ENCODE measurements around the gene TES.

TES gene

DNA sequence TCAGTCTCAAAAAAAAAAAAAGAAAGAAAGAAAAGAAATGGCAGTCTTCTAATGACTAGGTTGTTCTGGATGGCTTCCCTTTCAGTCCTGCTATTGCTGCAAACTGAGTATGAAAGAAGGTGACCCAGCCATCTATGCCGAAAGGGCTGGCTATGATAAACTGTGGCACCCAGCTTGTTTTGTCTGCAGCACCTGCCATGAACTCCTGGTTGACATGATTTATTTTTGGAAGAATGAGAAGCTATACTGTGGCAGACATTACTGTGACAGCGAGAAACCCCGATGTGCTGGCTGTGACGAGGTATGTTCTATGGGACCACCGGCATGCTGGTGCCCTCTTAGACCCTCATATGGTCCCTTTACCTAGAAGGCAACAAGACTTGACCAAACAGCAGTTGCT is 41.3 kb downstream of the TES start:
- no peak for DNase-seq

DNA sequence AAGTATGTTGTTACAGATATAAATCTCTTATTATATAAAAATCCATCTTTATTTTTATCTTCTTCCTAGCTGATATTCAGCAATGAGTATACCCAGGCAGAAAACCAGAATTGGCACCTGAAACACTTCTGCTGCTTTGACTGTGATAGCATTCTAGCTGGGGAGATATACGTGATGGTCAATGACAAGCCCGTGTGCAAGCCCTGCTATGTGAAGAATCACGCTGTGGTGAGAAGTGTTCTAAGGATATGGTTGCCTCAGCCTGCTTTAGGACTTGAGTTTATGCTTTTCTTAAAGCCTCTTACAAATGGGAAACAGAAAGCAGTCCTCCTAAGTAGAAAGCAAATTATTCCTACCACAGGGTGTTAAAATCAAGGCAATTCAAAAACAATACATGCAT is 41.9 kb downstream of the TES start:
- no peak for DNase-seq

- no peak for DNase-seq
Observed at GRCh38 chr7:116257156-116257555, 46.8 kb downstream of the TES start.

DNA sequence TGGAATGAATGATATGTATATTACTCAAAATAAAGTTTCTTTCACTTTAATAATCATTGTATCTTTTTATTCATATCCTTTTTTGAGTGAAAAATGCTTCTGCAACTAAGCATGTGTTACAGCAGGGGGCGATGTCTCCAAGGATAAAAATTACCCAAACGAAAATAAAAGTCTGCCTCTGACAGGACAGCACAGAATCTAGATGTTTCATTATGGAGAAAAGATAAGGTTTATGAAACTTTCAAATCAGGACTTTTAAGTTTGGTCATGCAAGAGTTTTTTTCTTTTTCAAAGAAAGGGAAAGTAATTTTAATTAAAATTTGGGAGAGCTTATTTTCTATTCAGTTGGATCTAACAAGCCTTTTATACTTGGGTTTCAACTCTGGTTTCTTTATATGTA is 48.4 kb downstream of the TES start:
- DNase-seq, result peak; percentile 62 to 67

GRCh38 chr7:116259156-116259870 is 49.0 kb downstream of the TES start:
- no peak for DNase-seq

GRCh38 chr7:116259871-116260440 is 49.6 kb downstream of the TES start:
- DNase-seq, result no peak

DNA sequence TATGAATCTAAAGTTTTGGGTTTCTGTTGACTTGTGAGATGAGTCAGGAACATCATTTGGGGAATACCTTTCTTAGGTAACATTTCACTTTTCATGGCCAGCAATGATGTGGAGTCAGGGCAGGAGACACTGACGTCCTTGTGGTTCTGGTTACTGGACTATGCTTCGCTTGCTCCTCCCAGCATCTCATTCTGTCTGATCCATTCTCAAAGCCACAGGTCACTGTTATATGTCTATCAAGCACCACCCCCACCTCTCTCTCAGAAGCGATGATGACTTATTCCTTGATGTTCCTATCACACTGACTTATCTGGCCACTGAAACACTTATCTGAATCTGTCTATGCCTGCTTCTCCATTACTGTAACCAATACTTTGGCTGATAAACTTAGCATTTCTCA is 51.6 kb downstream of the TES start:
- no peak for DNase-seq

DNA sequence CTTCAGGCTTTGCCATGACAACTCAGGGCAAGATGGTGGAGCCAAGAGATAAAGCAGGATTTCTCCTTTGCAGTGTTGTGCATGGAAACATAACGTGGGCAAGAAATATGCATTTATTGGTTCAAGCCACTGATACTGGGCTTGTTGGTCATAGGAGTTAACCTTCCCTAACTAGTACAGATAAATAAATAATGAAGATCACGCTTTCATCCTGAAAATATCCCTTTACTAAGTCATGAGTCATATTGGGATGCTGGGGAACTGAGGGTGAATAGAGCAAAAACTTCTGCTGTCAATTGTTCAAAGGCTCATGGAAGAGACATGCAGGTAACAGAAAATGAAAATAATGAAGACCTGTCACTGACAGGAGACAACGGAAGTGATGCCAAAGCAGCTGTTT is 55.5 kb downstream of the TES start:
- DNase-seq, result no peak

DNA sequence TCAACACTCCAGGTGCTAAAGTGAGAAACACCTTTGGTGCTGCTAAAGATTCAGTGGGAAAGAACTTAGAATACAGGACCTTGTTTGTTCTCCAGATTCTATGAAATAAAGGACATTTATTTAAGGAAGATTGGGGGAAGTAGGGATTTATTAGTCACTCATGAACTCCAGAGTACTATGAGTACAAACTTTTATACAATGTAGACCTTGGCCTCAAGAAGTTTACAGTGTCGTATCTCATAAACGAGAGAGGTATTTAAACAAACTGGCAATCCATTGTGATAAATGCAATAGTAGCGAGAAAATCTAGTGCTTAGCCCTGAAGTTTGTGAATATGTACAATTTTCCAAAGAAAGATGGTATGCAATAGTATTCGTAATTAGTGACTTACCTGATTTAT is 59.1 kb downstream of the TES start:
- DNase-seq, result no peak

- DNase-seq, result no peak
Observed at GRCh38 chr7:116271161-116271913, 61.0 kb downstream of the TES start.

- no peak for DNase-seq
Observed at GRCh38 chr7:116271963-116272886, 61.9 kb downstream of the TES start.

- no peak for DNase-seq
Observed at GRCh38 chr7:116273283-116273917, 63.1 kb downstream of the TES start.

DNA sequence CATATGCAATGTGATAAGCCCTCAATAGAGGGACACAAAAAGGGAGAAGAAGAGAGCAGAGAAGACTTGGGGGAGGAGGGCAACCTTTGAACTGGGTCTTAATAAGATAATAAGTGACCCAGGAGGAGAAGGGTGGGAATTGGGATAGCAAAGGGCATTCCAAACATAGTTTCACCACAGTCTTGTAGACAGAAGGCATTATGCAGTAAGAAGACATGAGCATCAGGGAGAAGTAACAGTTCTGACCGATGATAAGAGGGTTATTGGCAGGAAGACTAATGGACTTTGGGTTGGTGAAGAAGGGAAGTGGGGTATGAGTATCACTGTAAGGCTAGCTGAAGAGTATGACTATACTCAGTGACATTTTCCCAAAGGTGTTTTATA is 63.6 kb downstream of the TES start:
- DNase-seq, result no peak

GRCh38 chr7:116277070-116277469 is 66.7 kb downstream of the TES start:
- DNase-seq, result no peak

- DNase-seq, result no peak
Observed at GRCh38 chr7:116279217-116279616, 68.9 kb downstream of the TES start.

- peak in 1 of 2 experiments; percentile 15 for DNase-seq
Observed at GRCh38 chr7:116280803-116281202, 70.5 kb downstream of the TES start.

- DNase-seq, result no peak
Observed at GRCh38 chr7:116283595-116284204, 73.4 kb downstream of the TES start.

GRCh38 chr7:116284390-116284789 is 74.1 kb downstream of the TES start:
- no peak for DNase-seq

DNA sequence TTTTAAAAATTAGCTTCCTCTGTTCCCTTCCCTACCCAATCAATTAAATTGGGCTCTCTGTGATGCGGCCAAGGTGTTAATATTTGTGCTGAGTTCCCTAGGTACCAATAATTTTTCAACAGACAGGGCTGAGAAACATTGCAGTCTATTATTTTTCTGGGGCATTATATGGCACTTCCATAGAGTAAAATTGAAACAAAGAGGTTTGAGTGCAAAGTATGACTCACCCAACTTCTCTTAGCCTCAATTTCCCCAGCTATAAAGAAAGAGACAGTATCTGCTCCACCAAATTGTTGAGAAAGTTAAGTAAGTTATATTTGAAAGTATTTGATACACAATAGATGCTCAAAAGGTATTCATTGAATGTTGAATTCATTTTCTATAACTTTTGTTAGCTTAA is 74.9 kb downstream of the TES start:
- DNase-seq, result no peak

GRCh38 chr7:116290740-116291139 is 80.4 kb downstream of the TES start:
- DNase-seq, result no peak

DNA sequence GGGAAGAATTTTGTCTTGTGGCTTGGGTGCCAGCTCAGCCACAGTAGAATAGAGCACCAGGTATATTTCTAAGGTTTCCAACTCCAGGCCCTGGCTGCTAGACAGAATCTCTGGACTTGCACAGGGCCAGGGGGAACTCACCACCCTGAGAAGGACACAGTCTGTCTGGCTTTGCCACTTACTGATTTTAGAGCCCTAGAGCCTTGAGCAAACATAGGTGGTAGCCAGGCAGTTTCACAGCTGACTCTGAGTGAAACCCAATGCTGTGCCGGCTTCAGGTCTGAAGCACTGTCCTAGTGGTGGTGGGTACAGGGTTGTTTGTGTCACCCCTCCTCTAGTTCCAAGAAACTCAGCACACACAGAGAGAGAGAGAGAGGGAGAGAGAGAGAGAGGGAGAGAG is 81.6 kb downstream of the TES start:
- DNase-seq, result no peak

GRCh38 chr7:116292381-116292780 is 82.0 kb downstream of the TES start:
- DNase-seq, result no peak
